ENCODE data around the gene MTERF4. TPM values are rescaled to one million over a fixed set of nuclear protein-coding genes. Genes with fewer than 3 reads are reported as not detected.

MTERF4 gene
- total RNA-seq, 1 donor from 2014 or later = 35.4 TPM

DNA sequence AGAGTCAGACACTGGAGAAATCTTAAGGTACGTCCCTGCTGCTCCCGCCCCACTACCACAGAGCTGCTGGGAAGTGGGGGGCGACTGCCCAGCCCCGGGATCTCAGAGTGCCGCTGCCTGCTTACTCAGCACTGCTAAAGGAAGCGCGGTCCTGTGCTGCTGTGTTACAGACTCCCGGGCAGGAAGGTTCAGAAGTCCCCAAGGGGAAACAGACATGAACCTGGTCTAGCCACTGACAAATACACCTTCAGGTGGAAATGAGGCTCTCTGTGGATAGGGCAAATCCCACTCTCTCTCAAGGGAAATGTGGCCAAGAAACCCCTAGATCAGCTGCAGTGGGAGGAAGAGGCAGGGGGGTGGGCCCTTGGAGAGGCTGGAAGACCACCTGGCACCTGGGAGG is 13.7 kb downstream of the MTERF4 start:
- Mint-ChIP-seq H3K4me3 (ENCODE audit: low read depth) (no peak overlapping the region), H3K27me3 (ENCODE audit: low read depth) (no peaks in the 10 kb centered on the region), H3K27ac (no peak overlapping the region), H3K4me1 (ENCODE audit: low read depth) (no peaks in the 10 kb centered on the region), H3K9me3 (no peaks in the 10 kb centered on the region), H3K36me3 (ENCODE audit: low read depth) (peaks cover 56% of the 10 kb centered on the region)
- DNase-seq (ENCODE audit: low spot score) = no peak
- intact Hi-C loops (cut with micrococcal nuclease) = no loop called here

- intact Hi-C loops (cut with micrococcal nuclease) = no loop called here
- Mint-ChIP-seq H3K27me3 (ENCODE audit: low read depth) (no peaks in the 10 kb centered on the region), H3K4me1 (ENCODE audit: low read depth) (no peaks in the 10 kb centered on the region), H3K27ac (no peak overlapping the region), H3K36me3 (ENCODE audit: low read depth) (peaks cover 52% of the 10 kb centered on the region), H3K9me3 (no peaks in the 10 kb centered on the region), H3K4me3 (ENCODE audit: low read depth) (no peak overlapping the region)
- DNase-seq (ENCODE audit: low spot score) = no peak
Measured at GRCh38 chr2:241087420-241088268, 14.4 kb downstream of the MTERF4 start.

- Mint-ChIP-seq H3K36me3 (ENCODE audit: low read depth) (peaks cover 40% of the 10 kb centered on the region), H3K27ac (no peak overlapping the region), H3K9me3 (no peaks in the 10 kb centered on the region), H3K27me3 (ENCODE audit: low read depth) (no peaks in the 10 kb centered on the region), H3K4me1 (ENCODE audit: low read depth) (no peaks in the 10 kb centered on the region), H3K4me3 (ENCODE audit: low read depth) (no peak overlapping the region)
- no peak for DNase-seq (ENCODE audit: low spot score)
- intact Hi-C loops (cut with micrococcal nuclease) = no loop called here
Measured at GRCh38 chr2:241084856-241085444, 17.1 kb downstream of the MTERF4 start.

DNA sequence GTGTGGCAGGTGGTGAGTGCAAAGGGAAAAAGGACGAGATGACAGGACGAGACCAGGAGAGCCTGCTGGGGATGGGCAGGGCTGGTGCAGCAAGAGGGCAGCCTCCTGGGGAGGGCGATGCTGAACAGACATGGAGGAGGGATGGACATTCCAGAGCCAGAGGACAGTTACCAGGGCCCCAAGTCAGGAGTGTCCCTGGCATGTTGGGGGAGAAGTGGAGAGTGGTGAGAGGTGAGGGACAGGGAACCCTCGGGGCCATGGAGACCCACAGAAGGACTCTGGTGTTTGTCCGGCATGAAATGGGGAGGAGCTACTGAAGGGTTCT is 19.0 kb downstream of the MTERF4 start:
- Mint-ChIP-seq H3K9me3 (no peaks in the 10 kb centered on the region), H3K4me3 (ENCODE audit: low read depth) (no peak overlapping the region), H3K4me1 (ENCODE audit: low read depth) (no peaks in the 10 kb centered on the region), H3K27me3 (ENCODE audit: low read depth) (no peaks in the 10 kb centered on the region), H3K27ac (no peak overlapping the region), H3K36me3 (ENCODE audit: low read depth) (peaks cover 26% of the 10 kb centered on the region)
- DNase-seq (ENCODE audit: low spot score) = no peak
- intact Hi-C loops (cut with micrococcal nuclease) = no loop called here

GRCh38 chr2:241082341-241083090 is 19.6 kb downstream of the MTERF4 start:
- H3K4me3 Mint-ChIP-seq (ENCODE audit: low read depth) = no peak overlapping the region
- H3K9me3 Mint-ChIP-seq = no peaks in the 10 kb centered on the region
- peaks cover 21% of the 10 kb centered on the region for H3K36me3 Mint-ChIP-seq (ENCODE audit: low read depth)
- no peak overlapping the region for H3K27ac Mint-ChIP-seq
- intact Hi-C loops (cut with micrococcal nuclease) = no loop called here
- DNase-seq (ENCODE audit: low spot score) = no peak
- no peaks in the 10 kb centered on the region for H3K4me1 Mint-ChIP-seq (ENCODE audit: low read depth)
- no peaks in the 10 kb centered on the region for H3K27me3 Mint-ChIP-seq (ENCODE audit: low read depth)

GRCh38 chr2:241081643-241082340 is 20.3 kb downstream of the MTERF4 start:
- DNase-seq (ENCODE audit: low spot score) = no peak
- H3K36me3 Mint-ChIP-seq (ENCODE audit: low read depth) = peaks cover 19% of the 10 kb centered on the region
- no peak overlapping the region for H3K4me3 Mint-ChIP-seq (ENCODE audit: low read depth)
- no peaks in the 10 kb centered on the region for H3K27me3 Mint-ChIP-seq (ENCODE audit: low read depth)
- no peaks in the 10 kb centered on the region for H3K4me1 Mint-ChIP-seq (ENCODE audit: low read depth)
- no peak overlapping the region for H3K27ac Mint-ChIP-seq
- no peaks in the 10 kb centered on the region for H3K9me3 Mint-ChIP-seq
- intact Hi-C loops (cut with micrococcal nuclease) = no loop called here

DNA sequence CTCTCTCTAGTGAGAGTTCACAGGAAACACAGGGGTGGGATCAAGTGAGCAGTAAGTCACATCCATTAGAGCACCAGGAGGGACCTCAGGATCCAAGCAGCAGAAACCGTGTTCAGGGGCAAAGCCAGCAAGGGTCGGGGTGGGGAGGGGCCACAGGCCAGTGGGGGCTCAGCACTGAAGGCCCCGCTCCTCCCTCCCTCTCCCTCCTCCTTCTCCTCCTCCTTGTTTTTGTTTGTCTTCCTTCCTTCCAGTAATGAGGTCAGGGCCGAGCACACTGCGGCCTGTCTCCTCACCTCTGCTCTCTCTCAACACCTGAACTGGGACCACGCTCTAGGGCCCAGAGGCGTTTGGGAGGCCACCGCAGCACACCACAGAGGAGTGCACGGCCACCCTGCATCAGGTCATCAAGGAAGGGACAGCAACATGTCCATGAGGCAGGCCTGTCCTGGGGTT is 20.9 kb downstream of the MTERF4 start:
- intact Hi-C loops (cut with micrococcal nuclease) = no loop called here
- no peak for DNase-seq (ENCODE audit: low spot score)
- Mint-ChIP-seq H3K27ac (no peak overlapping the region), H3K4me3 (ENCODE audit: low read depth) (no peak overlapping the region), H3K27me3 (ENCODE audit: low read depth) (no peaks in the 10 kb centered on the region), H3K9me3 (no peaks in the 10 kb centered on the region), H3K4me1 (ENCODE audit: low read depth) (no peaks in the 10 kb centered on the region), H3K36me3 (ENCODE audit: low read depth) (peaks cover 14% of the 10 kb centered on the region)

GRCh38 chr2:241080405-241081189 is 21.5 kb downstream of the MTERF4 start:
- Mint-ChIP-seq H3K9me3 (no peaks in the 10 kb centered on the region), H3K4me1 (ENCODE audit: low read depth) (no peaks in the 10 kb centered on the region), H3K36me3 (ENCODE audit: low read depth) (peaks cover 12% of the 10 kb centered on the region), H3K27ac (no peak overlapping the region), H3K4me3 (ENCODE audit: low read depth) (no peak overlapping the region), H3K27me3 (ENCODE audit: low read depth) (no peaks in the 10 kb centered on the region)
- no peak for DNase-seq (ENCODE audit: low spot score)
- intact Hi-C loops (cut with micrococcal nuclease) = no loop called here

DNA sequence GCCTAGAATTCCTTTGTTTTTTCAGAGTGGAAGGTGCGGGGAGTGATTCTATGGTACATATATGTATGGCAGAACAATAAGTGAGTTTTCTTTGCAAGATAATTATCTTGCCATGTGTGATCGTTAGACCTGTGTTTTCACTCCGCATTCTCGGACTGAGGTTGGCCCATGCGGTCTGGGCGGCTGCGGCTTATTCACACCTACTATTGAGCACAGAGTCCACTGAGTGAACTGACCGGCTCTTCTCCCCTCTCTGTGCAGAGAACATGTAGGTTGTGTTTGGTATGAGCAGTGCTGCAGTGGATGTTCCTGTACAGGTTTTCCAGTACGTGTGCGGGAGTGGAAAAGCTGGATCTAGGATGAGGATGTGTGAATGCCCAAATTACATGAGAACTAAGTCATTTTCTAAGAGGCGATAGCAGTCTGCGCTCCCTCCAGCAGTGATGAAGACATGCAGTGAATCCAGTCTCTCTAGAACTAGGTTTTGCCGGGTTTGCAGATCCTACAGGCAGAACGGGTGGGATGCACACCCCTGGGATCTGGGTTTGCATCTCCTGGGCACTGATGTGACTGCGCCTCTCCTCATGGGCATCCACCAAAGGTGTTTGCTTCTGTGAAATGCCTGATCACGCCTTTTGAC is 27.1 kb downstream of the MTERF4 start:
- Mint-ChIP-seq H3K9me3 (no peaks in the 10 kb centered on the region), H3K36me3 (ENCODE audit: low read depth) (peaks cover 11% of the 10 kb centered on the region), H3K27ac (no peak overlapping the region), H3K4me3 (ENCODE audit: low read depth) (no peak overlapping the region), H3K4me1 (ENCODE audit: low read depth) (no peaks in the 10 kb centered on the region), H3K27me3 (ENCODE audit: low read depth) (no peaks in the 10 kb centered on the region)
- no peak for DNase-seq (ENCODE audit: low spot score)
- intact Hi-C loops (cut with micrococcal nuclease) = no loop called here

DNA sequence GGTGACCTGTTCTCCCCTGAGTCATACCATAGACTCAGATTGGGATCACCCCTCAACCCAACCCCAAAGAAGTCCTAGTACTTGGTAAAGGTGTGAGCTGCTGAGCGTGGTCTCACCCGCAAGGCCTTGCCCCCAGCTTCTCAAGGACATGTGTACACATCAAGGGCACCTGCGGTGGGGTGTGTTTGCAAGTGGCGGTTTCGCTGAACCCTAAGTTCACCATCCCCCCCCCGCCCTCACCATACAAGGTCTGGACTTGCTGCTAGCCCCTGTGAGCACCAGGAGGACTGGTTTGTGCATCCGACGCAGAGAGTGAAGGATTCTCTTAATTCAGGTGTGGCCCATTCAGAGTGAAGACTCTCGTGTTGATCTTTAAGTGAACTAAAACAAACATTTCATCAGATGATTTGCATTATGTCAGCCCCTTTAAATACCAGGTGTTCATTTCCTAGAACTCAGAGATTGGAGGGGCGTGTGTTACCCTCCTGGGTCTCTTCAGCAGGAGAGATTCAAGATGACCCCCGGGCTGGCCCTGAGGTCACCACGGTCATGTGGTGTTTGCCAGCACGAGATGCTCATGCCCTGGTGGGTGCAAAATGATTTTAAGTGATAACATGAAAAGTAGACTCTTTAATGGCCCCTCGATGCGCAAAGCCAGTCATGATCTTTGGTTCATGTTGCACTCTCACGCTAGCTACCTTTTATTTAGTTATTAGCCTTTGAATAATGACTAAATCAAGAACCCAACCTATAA is 27.8 kb downstream of the MTERF4 start:
- Mint-ChIP-seq H3K4me1 (ENCODE audit: low read depth) (no peaks in the 10 kb centered on the region), H3K27ac (no peak overlapping the region), H3K9me3 (no peaks in the 10 kb centered on the region), H3K36me3 (ENCODE audit: low read depth) (peaks cover 11% of the 10 kb centered on the region), H3K27me3 (ENCODE audit: low read depth) (no peaks in the 10 kb centered on the region), H3K4me3 (ENCODE audit: low read depth) (no peak overlapping the region)
- intact Hi-C loops (cut with micrococcal nuclease) = no loop called here
- no peak for DNase-seq (ENCODE audit: low spot score)

DNA sequence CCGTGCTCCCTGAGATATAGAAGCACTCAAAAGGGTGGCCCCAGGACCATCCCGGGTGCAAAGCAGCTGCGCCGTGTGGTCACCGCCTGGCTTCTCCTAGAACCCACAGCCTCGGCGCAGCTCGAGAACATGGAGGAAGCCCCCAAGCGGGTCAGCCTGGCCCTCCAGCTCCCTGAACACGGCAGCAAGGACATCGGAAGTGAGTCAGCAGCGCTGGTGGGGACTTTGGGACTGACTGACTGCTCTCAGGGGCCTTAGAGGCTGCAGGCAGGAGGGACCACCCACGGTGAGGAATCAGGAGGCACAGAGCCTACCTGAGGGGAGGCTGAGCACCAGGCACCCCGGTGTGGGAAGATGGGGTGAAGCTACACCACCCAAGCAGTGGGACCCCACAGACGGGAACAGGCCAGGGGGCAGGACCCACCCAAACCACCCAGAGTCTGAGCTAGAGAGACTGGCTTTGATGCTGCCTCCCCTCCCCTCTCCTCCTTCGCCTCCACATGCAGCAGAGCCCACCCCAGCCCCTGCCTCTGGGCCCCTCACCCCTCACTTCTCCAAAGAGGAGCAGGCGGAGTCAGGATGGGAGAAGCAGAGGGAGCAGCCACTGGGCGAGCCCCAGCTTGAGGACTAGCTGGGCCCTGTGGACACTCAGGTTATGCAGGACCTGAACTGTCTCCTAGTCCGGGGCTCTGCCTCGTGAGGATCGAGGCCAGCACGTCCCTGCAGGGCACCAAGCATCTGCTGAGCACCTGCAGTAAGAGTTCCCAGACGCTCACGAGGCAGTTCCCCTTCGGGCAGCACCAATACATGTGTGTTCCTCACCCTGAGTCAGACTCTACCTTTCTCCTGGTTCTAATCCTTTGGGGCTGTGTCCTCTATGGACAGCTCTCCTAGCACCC is 28.7 kb downstream of the MTERF4 start:
- Mint-ChIP-seq H3K27ac (no peak overlapping the region), H3K4me3 (ENCODE audit: low read depth) (no peak overlapping the region), H3K4me1 (ENCODE audit: low read depth) (no peaks in the 10 kb centered on the region), H3K36me3 (ENCODE audit: low read depth) (peaks cover 11% of the 10 kb centered on the region), H3K27me3 (ENCODE audit: low read depth) (no peaks in the 10 kb centered on the region), H3K9me3 (no peaks in the 10 kb centered on the region)
- no peak for DNase-seq (ENCODE audit: low spot score)
- intact Hi-C loops (cut with micrococcal nuclease) = no loop called here
